GM19438 (cell line): ENCODE data around the gene HYAL1.
"Not testable (repeated sequence)": the region's sequence is repeated elsewhere in the genome, so short reads cannot be mapped to it uniquely, and the experiment has no call there.

Experiments used
- ATAC-seq: cut with Tn5 transposase; IDR thresholded peaks from one replicate; pipeline ENCODE4 v1.9.1; 2021; ENCODE audit warnings: low read depth; ENCODE audit not compliant: unreplicated experiment

HYAL1 gene

DNA sequence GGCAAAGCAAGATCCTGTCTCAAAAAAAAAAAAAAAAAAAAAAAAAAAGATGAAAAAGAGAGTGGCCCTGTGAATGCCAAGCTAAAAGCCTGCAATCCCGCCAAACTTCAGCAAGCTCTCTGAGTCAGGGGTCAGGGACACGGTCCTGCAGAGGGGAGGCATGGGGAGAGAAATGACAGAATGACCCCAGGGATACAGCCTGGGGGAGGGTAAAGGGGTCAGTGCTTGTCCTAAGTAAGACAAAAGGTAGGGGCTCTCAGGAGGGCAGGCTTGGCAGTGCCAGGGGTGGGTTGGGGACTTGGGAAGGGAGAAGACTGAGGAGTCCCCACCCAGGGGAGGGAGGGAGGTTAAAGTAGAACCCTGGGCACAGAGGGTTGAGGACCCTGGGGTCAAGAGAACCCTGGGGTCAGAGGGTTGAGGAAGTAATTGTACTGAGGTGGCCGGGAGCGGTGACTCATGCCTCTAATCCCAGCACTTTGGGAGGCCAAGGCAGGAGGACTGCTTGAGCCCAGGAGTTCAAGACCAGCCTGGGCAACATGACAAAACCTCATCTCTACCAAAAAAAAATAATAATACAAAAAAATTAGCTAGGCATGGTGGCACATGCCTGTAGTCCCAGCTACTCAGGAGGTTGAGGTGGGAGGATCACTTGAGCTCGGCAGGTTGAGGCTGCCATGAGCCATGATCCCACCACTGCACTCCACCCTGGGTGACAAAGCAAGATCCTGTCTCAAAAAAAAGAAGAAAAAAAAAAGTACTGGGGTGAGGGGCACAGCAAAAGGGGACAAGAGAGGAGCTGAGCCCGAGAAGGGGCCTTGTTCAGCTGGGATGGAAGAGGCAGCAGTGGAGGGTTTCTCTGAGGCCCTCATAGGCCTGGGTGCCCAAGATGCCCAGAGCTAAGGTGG is 39.6 kb downstream of the HYAL1 start:
- no peak for ATAC-seq

DNA sequence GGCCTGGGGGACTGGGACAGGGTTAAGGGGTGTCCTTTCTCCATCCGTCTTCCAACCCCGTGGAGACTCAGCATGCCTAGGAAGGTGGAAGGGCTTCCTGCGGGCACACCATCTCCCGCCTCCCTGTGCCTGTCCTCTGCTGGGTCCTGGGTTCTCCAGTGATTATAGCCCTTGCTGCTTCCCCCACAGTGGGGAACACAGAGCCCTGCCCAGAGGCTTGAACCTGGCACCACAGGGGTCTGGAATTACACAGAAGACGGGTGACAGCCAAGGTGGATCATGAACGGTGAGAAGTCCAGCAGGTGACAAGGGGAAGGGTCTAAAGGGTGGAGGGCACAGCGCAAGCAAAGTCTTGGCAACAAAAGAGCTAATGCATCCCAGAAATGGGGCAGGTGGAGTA is 40.6 kb downstream of the HYAL1 start:
- ATAC-seq: no peak

DNA sequence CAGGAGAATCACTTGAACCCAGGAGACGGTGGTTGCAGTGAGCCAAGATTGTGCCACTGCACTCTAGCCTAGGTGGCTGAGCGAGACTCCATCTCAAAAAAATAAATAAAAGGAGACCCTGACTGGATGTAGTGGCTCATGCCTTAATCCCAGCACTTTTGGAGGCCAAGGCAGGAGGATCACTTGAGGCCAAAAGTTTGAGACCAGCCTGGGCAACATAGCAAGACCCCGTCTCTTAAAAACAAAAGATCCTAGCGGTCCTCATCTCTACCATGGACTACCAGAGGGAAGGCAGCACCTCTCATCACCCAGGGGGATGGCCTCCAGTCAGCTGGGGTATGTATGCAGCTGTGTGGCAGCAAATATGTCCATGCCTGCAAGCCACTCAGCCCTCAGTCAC is 41.2 kb downstream of the HYAL1 start:
- ATAC-seq: not testable (repeated sequence)

DNA sequence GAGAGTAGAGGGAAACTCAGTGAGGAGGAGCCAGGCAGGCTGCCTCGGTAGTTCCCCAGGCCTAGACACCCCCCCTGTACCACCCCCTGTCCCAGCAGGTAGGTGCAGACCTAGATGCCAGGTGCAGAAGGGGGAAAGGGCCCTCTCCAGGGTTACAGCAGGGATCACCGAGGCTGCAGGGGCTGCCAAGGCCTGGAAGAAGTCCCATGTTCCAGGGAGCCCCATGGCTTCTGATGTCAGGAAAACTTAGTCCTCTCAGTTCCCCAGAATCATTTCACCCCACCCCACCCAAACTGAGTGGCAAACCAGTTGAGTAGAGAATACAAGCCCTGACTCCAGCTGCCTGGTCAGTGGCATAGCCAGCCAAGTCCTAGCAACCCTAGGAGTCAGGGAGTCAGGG is 41.9 kb downstream of the HYAL1 start:
- ATAC-seq: no peak

DNA sequence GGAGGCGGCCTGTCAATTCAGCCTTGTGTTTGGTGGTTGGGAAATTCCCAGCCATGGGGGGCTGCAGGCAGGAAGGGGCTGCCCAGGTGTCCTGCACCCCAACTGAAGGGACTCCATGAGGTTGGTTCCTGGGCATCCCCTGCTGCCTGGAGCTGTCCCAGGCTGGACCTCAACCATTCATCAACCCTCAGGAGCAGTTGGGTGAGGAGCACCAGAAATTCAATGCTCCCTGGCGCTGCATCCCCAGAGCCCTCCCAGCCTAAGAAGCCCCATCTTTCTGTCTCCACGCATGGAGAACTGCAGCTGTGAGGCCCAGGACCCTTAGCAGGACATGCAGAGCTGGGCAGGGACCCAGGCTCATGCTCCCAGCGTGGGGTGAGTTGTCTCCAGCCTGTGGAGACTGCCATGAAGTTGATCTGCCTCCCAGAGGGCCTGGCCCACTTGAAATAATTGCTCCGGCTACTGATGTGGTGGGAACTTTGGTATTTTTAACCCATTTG is 42.4 kb downstream of the HYAL1 start:
- no peak for ATAC-seq

DNA sequence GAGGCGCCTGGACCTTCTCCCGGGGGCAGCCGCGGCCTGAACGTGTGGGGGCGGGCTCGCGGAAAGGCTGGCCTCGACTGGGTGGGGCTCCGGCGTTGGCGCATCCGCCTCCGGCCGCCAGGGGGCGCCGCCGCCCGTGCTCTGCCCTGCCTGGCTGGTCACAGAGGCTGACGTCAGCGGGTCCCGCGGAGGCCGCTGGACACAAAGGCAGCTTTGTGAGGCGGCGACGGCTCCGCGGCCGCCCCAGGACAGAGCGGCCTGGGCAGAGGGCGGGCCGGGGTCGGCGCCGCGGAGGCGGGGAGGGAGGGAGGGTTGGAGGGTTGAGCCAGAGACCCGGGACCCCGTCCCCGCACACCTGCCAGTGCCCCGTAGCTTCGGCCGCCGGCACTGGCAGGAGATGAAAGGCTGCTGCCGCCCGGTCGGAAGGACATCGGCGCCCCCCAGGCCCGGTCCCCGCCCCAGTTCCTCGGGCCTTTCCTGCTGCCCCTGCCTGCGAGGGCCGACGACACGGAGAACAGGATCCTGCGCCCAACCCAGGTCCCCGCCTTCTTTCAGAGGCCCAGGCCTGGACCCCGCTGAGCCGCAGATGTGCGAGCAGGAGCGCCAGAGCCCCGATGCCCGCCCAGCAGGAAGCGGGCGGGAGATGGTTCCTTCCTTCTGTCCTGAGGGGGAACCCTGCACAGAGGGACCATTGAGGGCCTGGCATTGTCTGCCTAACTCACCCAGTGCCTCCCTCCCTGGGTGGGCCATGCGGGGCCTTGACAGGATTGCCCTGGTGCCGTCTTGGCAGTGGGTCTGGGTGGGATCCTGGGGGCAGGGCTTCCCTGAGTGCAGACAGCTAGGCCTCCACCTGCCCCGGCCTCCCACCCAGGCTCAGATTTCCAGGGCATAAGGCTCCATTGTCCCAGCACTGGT is 43.1 kb downstream of the HYAL1 start:
- ATAC-seq: peak; percentile 89

DNA sequence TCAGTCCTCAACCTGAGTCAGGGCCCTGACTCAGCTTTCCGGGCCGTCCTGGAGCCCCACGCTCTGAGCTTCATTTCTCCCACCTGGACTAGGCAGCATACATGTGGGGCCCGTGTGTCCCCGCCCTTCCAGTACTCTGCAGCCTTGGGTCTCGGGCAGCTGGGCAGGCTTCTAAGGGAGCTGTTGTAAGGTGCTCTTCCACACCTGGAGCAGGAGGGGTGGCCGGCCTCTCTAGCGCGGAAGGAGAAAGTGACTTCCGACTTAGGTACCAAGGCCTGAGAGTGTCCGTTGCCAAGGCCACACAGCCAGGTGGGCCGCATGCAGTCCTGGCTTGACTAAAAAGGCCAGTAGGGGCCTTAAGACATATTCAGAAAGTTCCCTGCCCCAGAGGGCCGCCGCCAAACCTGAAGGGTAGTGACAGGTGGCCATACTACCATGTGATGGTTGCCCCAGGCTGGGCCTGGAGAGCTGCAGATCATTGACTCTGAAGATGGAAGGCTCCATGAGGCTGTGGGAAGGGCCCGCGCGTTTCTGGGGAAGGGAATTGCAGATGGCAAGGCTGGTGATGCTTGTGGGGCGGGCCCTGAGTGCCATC is 43.8 kb downstream of the HYAL1 start:
- ATAC-seq: peak; percentile 14

DNA sequence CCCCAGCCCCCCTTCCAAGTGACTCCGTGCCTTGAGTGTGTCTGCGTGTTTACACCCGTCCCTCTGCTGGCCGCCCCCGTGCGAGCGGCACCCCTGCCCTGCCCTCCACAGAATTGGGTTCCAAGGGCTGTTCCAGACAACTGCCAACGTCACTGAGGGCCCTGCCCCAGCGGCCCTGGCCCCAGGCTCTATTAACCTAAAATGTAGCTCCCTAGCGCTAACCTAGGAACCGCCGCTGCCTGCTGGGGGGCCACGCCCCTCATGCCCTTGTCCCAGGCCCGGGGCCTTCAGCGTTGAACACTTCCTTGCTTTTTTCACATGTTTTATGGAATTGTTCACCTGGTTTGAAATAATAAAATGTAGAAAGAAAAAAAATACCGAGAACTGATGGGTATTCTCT is 44.4 kb downstream of the HYAL1 start:
- ATAC-seq: no peak

DNA sequence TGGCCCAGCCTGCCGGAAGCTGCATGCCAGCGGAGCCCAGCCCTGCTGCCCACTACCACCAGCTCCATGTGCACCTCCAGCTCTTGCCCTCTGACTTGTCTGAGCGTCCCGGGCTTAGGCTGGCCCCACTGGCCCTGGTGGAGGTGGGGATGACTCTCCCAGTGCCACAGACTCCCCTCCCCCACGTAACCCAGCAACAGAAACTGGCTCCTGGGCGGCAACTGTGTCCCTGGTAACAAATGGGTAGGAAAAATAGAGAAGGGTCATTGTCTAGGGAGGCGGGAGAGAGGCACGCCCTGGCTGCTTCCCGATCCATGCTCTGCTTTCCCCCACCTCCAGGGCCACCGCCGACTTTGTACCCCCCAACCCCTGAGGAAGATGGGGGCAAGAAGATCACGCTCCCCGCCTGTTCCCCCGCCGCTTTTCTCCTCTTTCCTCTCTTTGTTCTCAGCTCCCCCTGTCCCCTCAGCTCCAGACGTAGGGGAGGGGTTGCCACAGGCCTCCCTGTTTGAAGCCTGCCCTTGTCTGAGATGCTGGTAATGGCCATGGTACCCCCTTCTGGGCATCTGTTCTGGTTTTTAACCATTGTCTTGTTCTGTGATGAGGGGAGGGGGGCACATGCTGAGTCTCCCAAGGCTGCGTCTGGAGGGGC is 45.2 kb downstream of the HYAL1 start:
- ATAC-seq: no peak

DNA sequence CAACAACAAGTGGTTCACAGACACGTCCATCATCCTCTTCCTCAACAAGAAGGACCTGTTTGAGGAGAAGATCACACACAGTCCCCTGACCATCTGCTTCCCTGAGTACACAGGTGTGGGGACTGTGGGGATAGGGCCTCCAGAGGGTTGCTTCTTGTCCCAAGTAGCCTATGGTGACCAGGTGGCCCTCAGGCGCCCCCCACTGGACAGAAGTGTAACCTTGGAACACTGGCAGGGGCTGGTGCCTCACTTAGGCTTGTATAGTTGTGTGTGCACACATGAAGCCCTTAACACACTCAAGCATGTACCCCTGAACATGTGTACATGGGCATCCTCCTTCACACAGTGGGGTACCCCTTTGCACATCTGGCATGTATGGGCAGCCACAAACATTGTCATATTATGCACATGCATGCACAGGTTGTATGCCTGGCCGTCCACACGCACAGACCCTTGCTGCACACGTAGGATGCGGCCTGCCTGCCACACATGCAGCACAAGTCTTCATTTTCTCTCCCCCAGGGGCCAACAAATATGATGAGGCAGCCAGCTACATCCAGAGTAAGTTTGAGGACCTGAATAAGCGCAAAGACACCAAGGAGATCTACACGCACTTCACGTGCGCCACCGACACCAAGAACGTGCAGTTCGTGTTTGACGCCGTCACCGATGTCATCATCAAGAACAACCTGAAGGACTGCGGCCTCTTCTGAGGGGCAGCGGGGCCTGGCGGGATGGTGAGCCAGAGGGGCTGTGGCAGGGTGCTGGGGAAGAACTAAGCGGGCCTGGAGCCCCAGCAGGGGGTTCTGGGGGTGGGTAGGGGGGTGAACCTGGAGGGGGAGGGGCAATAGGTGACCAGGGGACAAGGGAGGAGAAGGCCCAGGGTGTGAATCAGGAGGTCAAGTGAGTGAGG is 46.1 kb downstream of the HYAL1 start:
- ATAC-seq: no peak

DNA sequence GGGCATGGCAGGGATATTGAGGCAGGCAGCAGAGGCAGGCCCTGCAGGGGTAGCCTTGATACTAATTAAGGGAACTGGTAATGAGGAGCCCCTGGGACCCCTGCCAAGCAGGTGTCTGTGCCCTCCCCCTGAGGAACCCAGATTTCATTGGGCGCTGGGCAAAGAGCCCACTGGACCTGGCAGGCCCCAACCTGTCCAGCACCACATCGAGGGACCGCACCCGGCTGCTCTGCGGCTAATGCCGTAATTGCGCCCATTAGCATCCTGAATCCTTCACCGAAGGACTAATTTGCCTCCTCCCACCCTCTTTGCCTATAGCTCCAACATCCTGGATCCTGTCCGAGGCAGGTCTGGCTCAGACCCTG is 48.1 kb downstream of the HYAL1 start:
- ATAC-seq: no peak

DNA sequence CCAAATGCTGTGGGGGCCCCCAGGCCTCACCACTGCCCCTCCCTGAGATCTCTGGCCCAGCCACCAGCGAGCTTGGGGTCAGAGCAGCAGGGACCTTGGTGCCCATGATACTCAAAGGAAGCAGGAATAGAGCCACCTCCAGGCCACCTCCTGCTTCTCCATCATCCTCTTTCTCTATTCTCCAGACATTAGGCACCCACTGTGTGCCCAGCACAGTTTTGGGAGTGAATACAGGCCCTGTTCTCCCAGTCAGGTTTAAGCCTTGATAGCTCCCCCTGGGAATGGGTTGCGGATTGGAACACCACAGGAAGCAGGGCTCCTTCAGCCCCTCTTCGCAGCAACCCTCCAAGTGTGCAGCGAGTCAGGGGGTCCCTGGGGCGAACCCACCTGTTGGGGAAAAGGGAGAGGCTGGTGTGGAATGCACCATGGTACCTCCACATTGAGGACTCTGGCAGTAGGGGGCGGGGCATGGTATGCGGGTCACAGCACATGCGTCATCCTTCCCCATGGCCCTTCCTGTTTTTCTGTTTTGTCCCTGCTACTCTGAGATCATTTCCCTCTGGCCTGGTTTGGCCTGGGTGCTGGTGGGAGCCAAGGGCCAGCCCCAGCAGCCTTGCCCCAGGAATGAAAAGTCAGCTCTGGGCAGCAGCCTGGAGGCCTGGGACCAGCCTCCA is 48.7 kb downstream of the HYAL1 start:
- no peak for ATAC-seq

DNA sequence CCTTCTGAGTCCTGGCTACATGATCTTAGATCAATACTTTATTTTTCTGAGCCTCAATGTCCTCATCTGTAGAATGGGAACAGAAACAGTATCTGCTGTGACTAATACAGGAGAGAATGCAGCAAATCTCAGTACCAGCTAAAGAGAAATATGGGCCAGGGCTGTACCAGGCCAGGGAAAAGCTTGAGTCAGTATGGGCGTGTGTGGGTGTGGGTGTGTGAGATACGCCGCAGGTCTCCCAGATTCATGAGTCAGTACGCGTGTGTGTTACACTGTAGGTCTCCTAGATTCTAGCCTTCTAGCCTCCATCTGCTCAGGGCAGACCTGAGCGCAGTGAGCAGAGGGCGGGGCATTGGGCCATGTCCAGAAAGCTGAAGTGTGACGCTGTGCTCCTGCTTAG is 52.2 kb downstream of the HYAL1 start:
- no peak for ATAC-seq

DNA sequence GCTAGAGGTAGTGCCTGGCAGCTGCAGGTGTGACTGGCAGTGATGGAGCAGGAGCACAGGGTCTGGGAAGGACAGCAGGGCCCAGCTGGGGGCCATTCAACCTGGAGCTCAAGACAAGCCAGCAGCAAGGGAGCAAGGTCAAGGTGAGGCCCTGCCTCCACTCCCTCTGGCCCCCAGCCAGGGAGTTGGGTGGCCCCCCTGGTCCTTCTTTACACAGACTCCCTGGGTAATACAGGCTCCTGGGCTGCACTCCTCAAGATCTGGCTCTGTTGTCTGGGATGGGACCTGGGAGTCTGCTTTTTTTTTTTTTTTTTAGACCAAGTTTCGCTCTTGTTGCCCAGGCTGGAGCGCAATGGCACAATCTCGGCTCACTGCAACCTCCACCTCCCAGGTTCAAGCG is 52.9 kb downstream of the HYAL1 start:
- ATAC-seq: no peak
